ENCODE measurements around the gene HOXD3. TPM values are rescaled to one million over a fixed set of nuclear protein-coding genes. Genes with fewer than 3 reads are reported as not detected.

Gene HOXD3
- total and polyA plus RNA-seq, 2 donors (not counting 1 experiment from before 2014, with no cell fraction given): not detected

DNA sequence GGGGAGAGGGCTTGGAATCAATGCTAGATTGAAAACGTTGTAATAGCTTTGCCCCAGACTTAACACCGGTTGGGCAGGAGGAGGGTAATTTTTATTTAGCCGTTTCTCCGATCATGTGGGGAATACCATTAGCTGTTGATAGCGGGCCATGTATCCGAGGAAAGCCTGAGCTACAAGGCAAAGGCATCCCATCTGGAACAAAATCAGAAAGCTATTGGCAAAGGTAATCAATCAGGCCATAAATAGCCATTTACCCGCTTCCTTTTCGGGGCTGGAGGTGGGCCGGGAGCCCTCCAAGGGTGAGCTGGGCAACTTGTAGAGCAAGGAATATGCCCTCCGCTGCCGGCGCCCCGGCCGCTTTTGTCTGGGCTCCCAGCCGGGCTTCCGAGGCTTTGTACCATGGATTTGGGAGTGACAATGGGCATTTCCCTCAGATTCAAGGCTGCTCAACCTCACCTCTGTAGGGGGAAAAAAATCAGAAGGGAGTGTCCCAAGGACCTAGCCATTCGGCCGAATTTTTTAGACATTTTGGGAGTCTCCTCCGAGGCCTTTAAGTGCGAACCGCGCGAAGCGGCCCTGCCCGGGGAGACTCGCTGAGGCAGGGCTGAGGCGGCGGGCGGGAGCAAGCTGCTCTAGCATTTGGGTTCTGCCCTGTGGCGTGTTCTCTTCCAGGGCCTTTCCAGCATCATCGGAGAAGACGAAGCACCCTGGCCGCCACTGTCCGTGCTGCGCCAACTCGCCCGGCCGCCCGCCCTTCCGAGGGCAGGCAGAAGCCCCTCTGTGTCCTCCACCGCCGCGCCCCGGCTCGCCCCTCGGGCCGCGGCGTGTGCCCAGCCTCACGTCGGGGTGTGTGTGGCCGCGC is 35.7 kb upstream of the HOXD3 start:
- no peak for DNase-seq (ENCODE audit: low read depth in 2 of 2)
- H3K27ac ChIP-seq (ENCODE audit: insufficient read depth, low read length): no peak overlapping the region
- no peak overlapping the region for H3K4me3 ChIP-seq (replicated peaks in 1 of 4; ENCODE audit: control extremely low read depth in 1 of 4, insufficient read depth in 1 of 4, low read depth in 3 of 4, low read length in 4 of 4)
- H3K4me1 ChIP-seq (ENCODE audit: control insufficient read depth, extremely low read depth, insufficient read depth, low read length): no peaks in the 10 kb centered on the region
- no peak overlapping the region for H2AFZ ChIP-seq (ENCODE audit: low read length)
- no peak overlapping the region for H3K9ac ChIP-seq (ENCODE audit: insufficient read depth, low read length)
- H3K4me2 ChIP-seq (ENCODE audit: extremely low read depth, insufficient read depth, low read length): no peak overlapping the region
- peaks cover 95% of the 10 kb centered on the region for H3K27me3 ChIP-seq (ENCODE audit: control insufficient read depth, insufficient read depth, low read length)
- H3K36me3 ChIP-seq (ENCODE audit: control insufficient read depth, insufficient read depth, low read length): no peaks in the 10 kb centered on the region
- no peaks in the 10 kb centered on the region for H4K20me1 ChIP-seq (ENCODE audit: control insufficient read depth, extremely low read depth, insufficient read depth, low read length)
- peak; percentile 57 for TF ChIP-seq EZH2 (IDR thresholded peaks at IDR 0.05; ENCODE audit: low read length, missing control alignments)
- TF ChIP-seq, protein P1, sequence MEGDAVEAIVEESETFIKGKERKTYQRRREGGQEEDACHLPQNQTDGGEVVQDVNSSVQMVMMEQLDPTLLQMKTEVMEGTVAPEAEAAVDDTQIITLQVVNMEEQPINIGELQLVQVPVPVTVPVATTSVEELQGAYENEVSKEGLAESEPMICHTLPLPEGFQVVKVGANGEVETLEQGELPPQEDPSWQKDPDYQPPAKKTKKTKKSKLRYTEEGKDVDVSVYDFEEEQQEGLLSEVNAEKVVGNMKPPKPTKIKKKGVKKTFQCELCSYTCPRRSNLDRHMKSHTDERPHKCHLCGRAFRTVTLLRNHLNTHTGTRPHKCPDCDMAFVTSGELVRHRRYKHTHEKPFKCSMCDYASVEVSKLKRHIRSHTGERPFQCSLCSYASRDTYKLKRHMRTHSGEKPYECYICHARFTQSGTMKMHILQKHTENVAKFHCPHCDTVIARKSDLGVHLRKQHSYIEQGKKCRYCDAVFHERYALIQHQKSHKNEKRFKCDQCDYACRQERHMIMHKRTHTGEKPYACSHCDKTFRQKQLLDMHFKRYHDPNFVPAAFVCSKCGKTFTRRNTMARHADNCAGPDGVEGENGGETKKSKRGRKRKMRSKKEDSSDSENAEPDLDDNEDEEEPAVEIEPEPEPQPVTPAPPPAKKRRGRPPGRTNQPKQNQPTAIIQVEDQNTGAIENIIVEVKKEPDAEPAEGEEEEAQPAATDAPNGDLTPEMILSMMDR (conservative IDR thresholded peaks at IDR 0.05 in 1 of 2, IDR thresholded peaks at IDR 0.05 in 1 of 2; ENCODE audit: low read depth in 1 of 2, low read length in 2 of 2): no peak
- no peaks in the 10 kb centered on the region for H3K79me2 ChIP-seq (ENCODE audit: control insufficient read depth, insufficient read depth, low read length)
- no peaks in the 10 kb centered on the region for H3K9me3 ChIP-seq (ENCODE audit: control insufficient read depth, insufficient read depth, low read depth, low read length)

- H3K36me3 ChIP-seq (ENCODE audit: control insufficient read depth, insufficient read depth, low read length): no peaks in the 10 kb centered on the region
- no peak overlapping the region for H3K27ac ChIP-seq (ENCODE audit: insufficient read depth, low read length)
- no peak for DNase-seq (ENCODE audit: low read depth in 2 of 2)
- H3K9ac ChIP-seq (ENCODE audit: insufficient read depth, low read length): no peak overlapping the region
- H3K4me3 ChIP-seq (replicated peaks in 1 of 4; ENCODE audit: control extremely low read depth in 1 of 4, insufficient read depth in 1 of 4, low read depth in 3 of 4, low read length in 4 of 4): no peak overlapping the region
- no peaks in the 10 kb centered on the region for H3K9me3 ChIP-seq (ENCODE audit: control insufficient read depth, insufficient read depth, low read depth, low read length)
- H2AFZ ChIP-seq (ENCODE audit: low read length): no peak overlapping the region
- H3K4me2 ChIP-seq (ENCODE audit: extremely low read depth, insufficient read depth, low read length): no peak overlapping the region
- no peaks in the 10 kb centered on the region for H3K79me2 ChIP-seq (ENCODE audit: control insufficient read depth, insufficient read depth, low read length)
- H4K20me1 ChIP-seq (ENCODE audit: control insufficient read depth, extremely low read depth, insufficient read depth, low read length): no peaks in the 10 kb centered on the region
- H3K4me1 ChIP-seq (ENCODE audit: control insufficient read depth, extremely low read depth, insufficient read depth, low read length): no peaks in the 10 kb centered on the region
- no peak for TF ChIP-seq EZH2 (IDR thresholded peaks at IDR 0.05; ENCODE audit: low read length, missing control alignments)
- TF ChIP-seq, protein P1 (conservative IDR thresholded peaks at IDR 0.05 in 1 of 2, IDR thresholded peaks at IDR 0.05 in 1 of 2; ENCODE audit: low read depth in 1 of 2, low read length in 2 of 2): no peak
- H3K27me3 ChIP-seq (ENCODE audit: control insufficient read depth, insufficient read depth, low read length): peaks cover 89% of the 10 kb centered on the region
Measured at GRCh38 chr2:176122052-176122682, 34.9 kb upstream of the HOXD3 start.

DNA sequence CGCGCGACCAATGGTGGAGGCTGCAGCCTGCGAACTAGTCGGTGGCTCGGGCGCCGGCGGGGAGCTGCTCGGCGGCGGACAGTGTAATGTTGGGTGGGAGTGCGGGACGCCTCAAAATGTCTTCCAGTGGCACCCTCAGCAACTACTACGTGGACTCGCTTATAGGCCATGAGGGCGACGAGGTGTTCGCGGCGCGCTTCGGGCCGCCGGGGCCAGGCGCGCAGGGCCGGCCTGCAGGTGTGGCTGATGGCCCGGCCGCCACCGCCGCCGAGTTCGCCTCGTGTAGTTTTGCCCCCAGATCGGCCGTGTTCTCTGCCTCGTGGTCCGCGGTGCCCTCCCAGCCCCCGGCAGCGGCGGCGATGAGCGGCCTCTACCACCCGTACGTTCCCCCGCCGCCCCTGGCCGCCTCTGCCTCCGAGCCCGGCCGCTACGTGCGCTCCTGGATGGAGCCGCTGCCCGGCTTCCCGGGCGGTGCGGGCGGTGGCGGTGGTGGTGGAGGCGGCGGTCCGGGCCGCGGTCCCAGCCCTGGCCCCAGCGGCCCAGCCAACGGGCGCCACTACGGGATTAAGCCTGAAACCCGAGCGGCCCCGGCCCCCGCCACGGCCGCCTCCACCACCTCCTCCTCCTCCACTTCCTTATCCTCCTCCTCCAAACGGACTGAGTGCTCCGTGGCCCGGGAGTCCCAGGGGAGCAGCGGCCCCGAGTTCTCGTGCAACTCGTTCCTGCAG is 34.3 kb upstream of the HOXD3 start, which contains the start of gene HOXD9:
HOXD9 (plus strand) TSS at position 37 of the 728 bp plus-strand sequence; CDS start at position 87, 50 bp downstream.
- Histone ChIP-seq H3K36me3 (ENCODE audit: control insufficient read depth, insufficient read depth, low read length) (no peaks in the 10 kb centered on the region), H3K4me2 (ENCODE audit: extremely low read depth, insufficient read depth, low read length) (no peak within 1 kb of the TSS), H3K4me3 (replicated peaks in 1 of 4; ENCODE audit: control extremely low read depth in 1 of 4, insufficient read depth in 1 of 4, low read depth in 3 of 4, low read length in 4 of 4) (no peak within 1 kb of the TSS), H3K27ac (ENCODE audit: insufficient read depth, low read length) (no peak within 1 kb of the TSS), H3K27me3 (ENCODE audit: control insufficient read depth, insufficient read depth, low read length) (peaks cover 82% of the 10 kb centered on the region), H3K9ac (ENCODE audit: insufficient read depth, low read length) (no peak within 1 kb of the TSS), H3K9me3 (ENCODE audit: control insufficient read depth, insufficient read depth, low read depth, low read length) (no peaks in the 10 kb centered on the region), H3K79me2 (ENCODE audit: control insufficient read depth, insufficient read depth, low read length) (no peaks in the 10 kb centered on the region), H2AFZ (ENCODE audit: low read length) (no peak within 1 kb of the TSS), H4K20me1 (ENCODE audit: control insufficient read depth, extremely low read depth, insufficient read depth, low read length) (no peaks in the 10 kb centered on the region), H3K4me1 (ENCODE audit: control insufficient read depth, extremely low read depth, insufficient read depth, low read length) (no peaks in the 10 kb centered on the region)
- TF ChIP-seq, protein P1 (conservative IDR thresholded peaks at IDR 0.05 in 1 of 2, IDR thresholded peaks at IDR 0.05 in 1 of 2; ENCODE audit: low read depth in 1 of 2, low read length in 2 of 2): no peak
- TF ChIP-seq EZH2 (IDR thresholded peaks at IDR 0.05; ENCODE audit: low read length, missing control alignments): peak; percentile 77
- no peak for DNase-seq (ENCODE audit: low read depth in 2 of 2)

Measured in fibroblast of lung (primary cell).